CD4-positive, alpha-beta T cell (primary cell): ENCODE data around the gene CCSER2. TPM values are rescaled to one million over a fixed set of nuclear protein-coding genes. Genes with fewer than 3 reads are reported as not detected.

Experiments
- ATAC-seq: fragments of 200-7000 bp; cut with Tn5 transposase; one replicate; pipeline ENCODE4 v1.10.0; 2022; ENCODE audit warnings: mild to moderate bottlenecking; ENCODE audit not compliant: poor library complexity
- CTCF ChIA-PET: fragments of 350-600 bp; sonication (Branson Sonifier 250); formaldehyde crosslinking; loops from one replicate; lab custom pipeline; 2021; ENCODE audit warnings: antibody characterized with exemption, inconsistent platforms; lab: Charles Lee
- POLR2A ChIA-PET: fragments of 350-600 bp; sonication (Branson Sonifier 250); formaldehyde crosslinking; loops from one replicate; lab custom pipeline; 2021; ENCODE audit warnings: antibody characterized with exemption, inconsistent platforms; lab: Charles Lee
- DNase-seq, 14 experiments: peaks; one replicate each; pipeline ENCODE4 v3.0.0-alpha.2; 2013 to 2020; ENCODE audit warnings: mixed read lengths in 2 of 14
- H3K27ac ChIP-seq, 2 donors: one replicate each; pipeline versions ENCODE4 v1.5.1 to v1.7.0; 2013; ENCODE audit warnings: low read length in 2 of 2, low read depth in 1 of 2, mild to moderate bottlenecking in 1 of 2
- H3K27me3 ChIP-seq, 2 experiments: 1 replicate in 1 of 2; 2 replicates in 1 of 2; pipeline versions ENCODE4 v1.6.1 to v1.7.0; 2013; ENCODE audit warnings: low read length in 2 of 2, control low read depth in 1 of 2, mild to moderate bottlenecking in 1 of 2, moderate library complexity in 1 of 2; ENCODE audit not compliant: insufficient read depth in 2 of 2, control insufficient read depth in 1 of 2
- H3K36me3 ChIP-seq: one replicate; pipeline ENCODE4 v1.6.1; 2013; ENCODE audit warnings: low read length, control low read depth; ENCODE audit not compliant: insufficient read depth
- H3K4me1 ChIP-seq: one replicate; pipeline ENCODE4 v1.6.1; 2013; ENCODE audit warnings: low read length, control low read depth; ENCODE audit not compliant: insufficient read depth
- H3K4me3 ChIP-seq: one replicate; pipeline ENCODE4 v1.5.1; 2013; ENCODE audit warnings: mild to moderate bottlenecking, low read length, moderate library complexity
- H3K9me3 ChIP-seq, 2 experiments: 1 replicate in 1 of 2; 2 replicates in 1 of 2; pipeline versions ENCODE4 v1.6.1 to v1.7.0; 2013; ENCODE audit warnings: low read length in 2 of 2, mild to moderate bottlenecking in 2 of 2, control low read depth in 1 of 2, moderate library complexity in 1 of 2; ENCODE audit not compliant: control insufficient read depth in 1 of 2, insufficient read depth in 1 of 2
- H3K27ac Mint-ChIP-seq: one replicate; pipeline ENCODE4 v1.8.0; 2020; ENCODE audit warnings: mixed read lengths
- H3K27me3 Mint-ChIP-seq: one replicate; pipeline ENCODE4 v1.8.0; 2021; ENCODE audit warnings: mixed read lengths
- H3K36me3 Mint-ChIP-seq: one replicate; pipeline ENCODE4 v1.8.0; 2021; ENCODE audit warnings: low read depth, mixed read lengths
- H3K4me1 Mint-ChIP-seq: one replicate; pipeline ENCODE4 v1.8.0; 2021; ENCODE audit warnings: low read depth, mixed read lengths
- H3K4me3 Mint-ChIP-seq: one replicate; pipeline ENCODE4 v1.8.0; 2020; ENCODE audit warnings: mild to moderate bottlenecking, mixed read lengths
- H3K9me3 Mint-ChIP-seq: one replicate; pipeline ENCODE4 v1.8.0; 2020; ENCODE audit warnings: mixed read lengths
- intact Hi-C, 2 experiments: fragments of 100-400 bp; cut with DNase I in 1 of 2; cut with micrococcal nuclease in 1 of 2; formaldehyde crosslinking; loops; one replicate each; pipeline versions ENCODE4 v1.15.1 to v1.9.0; 2023 to 2025; cut with DNase I, micrococcal nuclease
- total RNA-seq, 174 experiments: library from RNA in 2 of 174; stranded (reverse) in 2 of 174; gene quantifications; one replicate each; pipeline ENCODE4 v1.2.3 and lab custom pipeline; 2021 to 2026
- TF ChIP-seq, protein P1 (sequence below): fragments of 200-600 bp; IDR thresholded peaks from one replicate; pipeline ENCODE4 v1.8.0; 2022; ENCODE audit warnings: antibody characterized with exemption, mild to moderate bottlenecking

CCSER2 gene
- total RNA-seq, 2 experiments from 2014 or later, result 134 to 148 TPM

DNA sequence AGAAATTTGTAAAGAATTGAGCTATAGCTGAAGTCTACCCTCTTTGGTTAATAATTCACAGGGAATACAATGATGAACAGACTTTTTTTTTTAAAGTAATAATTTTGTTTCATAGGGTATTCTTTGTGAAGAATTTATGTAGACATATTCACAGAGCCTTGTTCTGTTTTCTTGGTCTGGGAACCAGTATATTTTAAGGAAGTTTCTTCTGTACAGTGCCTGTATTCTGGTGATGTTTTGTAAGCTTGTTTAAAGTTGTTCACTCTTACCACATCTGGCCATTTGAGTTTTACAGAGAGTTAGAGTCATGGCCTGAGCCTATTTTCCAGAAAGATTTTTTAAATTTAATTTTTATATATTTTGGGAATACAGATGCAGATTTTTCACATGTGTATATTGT, 70.3 kb downstream of the CCSER2 start:
- H3K9me3 Mint-ChIP-seq, result no peaks in the 10 kb centered on the region
- Histone ChIP-seq H3K27ac (no peak overlapping the region), H3K4me3 (no peak overlapping the region), H3K4me1 (no peaks in the 10 kb centered on the region), H3K27me3 (no peaks in the 10 kb centered on the region), H3K9me3 (no peaks in the 10 kb centered on the region), H3K36me3 (peaks cover 8% of the 10 kb centered on the region)
- no peak overlapping the region for H3K27ac Mint-ChIP-seq
- intact Hi-C loops, result no loop called here
- DNase-seq (no peak), ATAC-seq (no peak)
- no peaks in the 10 kb centered on the region for H3K27me3 Mint-ChIP-seq
- TF ChIP-seq, protein P1, sequence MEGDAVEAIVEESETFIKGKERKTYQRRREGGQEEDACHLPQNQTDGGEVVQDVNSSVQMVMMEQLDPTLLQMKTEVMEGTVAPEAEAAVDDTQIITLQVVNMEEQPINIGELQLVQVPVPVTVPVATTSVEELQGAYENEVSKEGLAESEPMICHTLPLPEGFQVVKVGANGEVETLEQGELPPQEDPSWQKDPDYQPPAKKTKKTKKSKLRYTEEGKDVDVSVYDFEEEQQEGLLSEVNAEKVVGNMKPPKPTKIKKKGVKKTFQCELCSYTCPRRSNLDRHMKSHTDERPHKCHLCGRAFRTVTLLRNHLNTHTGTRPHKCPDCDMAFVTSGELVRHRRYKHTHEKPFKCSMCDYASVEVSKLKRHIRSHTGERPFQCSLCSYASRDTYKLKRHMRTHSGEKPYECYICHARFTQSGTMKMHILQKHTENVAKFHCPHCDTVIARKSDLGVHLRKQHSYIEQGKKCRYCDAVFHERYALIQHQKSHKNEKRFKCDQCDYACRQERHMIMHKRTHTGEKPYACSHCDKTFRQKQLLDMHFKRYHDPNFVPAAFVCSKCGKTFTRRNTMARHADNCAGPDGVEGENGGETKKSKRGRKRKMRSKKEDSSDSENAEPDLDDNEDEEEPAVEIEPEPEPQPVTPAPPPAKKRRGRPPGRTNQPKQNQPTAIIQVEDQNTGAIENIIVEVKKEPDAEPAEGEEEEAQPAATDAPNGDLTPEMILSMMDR, result no peak
- H3K36me3 Mint-ChIP-seq, result peaks cover 92% of the 10 kb centered on the region
- CTCF ChIA-PET, result interaction anchor here (1.3 to 1.9 kb wide), 2 partner anchors 46 to 134 kb away, joined by 4 to 5 read pairs; no protein-coding TSS in a partner anchor
- H3K4me1 Mint-ChIP-seq, result peaks cover 50% of the 10 kb centered on the region
- POLR2A ChIA-PET, result no interaction called here
- H3K4me3 Mint-ChIP-seq, result no peak overlapping the region

DNA sequence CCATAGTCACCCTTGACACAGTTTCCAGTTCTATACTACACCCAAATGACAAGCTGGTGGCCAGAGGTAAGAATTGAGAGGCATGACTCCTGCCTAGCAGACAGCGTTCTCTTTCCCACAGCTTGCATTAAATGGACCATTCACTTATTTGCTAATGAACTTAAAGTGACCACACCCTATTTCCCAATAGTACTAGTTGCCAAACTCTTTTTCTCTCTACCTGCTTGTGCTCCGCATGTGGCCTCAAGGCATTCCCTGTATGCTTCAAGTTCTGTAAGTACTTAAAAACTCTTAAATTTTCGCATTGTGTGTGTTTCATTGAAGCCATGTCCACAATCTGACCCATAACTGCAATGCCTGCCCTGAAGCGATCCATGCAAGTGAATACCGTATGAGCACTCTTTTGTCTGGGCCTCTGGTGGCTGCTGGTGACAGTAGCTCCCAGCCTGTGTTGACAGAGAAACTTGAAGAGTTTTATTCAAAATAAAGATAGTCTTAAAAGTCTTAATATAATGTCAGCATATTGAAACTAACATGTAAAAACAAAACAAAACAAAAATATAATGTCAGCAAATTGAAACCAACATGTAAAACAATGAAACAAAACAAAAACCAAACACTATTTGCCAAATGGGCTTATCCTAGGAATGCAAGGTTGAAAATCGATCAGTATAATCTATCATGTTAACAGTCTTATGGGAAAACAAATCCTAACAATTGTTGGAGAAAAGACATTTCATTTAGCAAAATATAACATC, 73.6 kb downstream of the CCSER2 start:
- Mint-ChIP-seq H3K27ac (no peak overlapping the region), H3K4me3 (no peak overlapping the region), H3K36me3 (peaks cover 99% of the 10 kb centered on the region), H3K4me1 (peaks cover 70% of the 10 kb centered on the region), H3K27me3 (no peaks in the 10 kb centered on the region), H3K9me3 (no peaks in the 10 kb centered on the region)
- Histone ChIP-seq H3K36me3 (peaks cover 4% of the 10 kb centered on the region), H3K27me3 (no peaks in the 10 kb centered on the region), H3K4me3 (no peak overlapping the region), H3K27ac (no peak overlapping the region), H3K4me1 (no peaks in the 10 kb centered on the region), H3K9me3 (no peaks in the 10 kb centered on the region)
- TF ChIP-seq, protein P1, result no peak
- intact Hi-C loops, result no loop called here
- ChIA-PET CTCF (no interaction called here), POLR2A (no interaction called here)
- no peak for DNase-seq
- no peak for ATAC-seq

DNA sequence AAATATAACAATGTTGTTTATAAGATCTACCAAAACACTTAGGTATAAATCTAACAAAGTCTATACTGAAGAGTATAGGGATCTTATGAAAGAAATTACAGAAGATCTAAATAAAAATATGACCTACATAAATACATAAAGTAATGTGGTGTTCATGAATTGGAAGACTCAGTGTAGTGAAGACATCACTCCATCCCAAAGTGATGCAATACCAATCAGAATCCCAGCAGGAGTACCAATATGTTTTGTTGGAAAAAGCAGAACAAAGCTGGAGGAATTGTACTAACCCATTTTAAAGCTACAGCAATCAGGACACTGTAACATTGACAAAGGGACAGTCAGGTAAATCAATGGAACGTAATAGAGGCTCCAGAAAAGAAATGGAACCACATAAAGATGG, 76.4 kb downstream of the CCSER2 start:
- H3K4me1 ChIP-seq, result no peaks in the 10 kb centered on the region
- no peak overlapping the region for H3K4me3 ChIP-seq
- H3K27me3 ChIP-seq, result no peaks in the 10 kb centered on the region
- TF ChIP-seq, protein P1, result no peak
- no peak for ATAC-seq
- POLR2A ChIA-PET, result no interaction called here
- no peaks in the 10 kb centered on the region for H3K9me3 ChIP-seq
- Mint-ChIP-seq H3K27me3 (no peaks in the 10 kb centered on the region), H3K9me3 (peaks cover under 1% of the 10 kb centered on the region), H3K4me1 (peaks cover 76% of the 10 kb centered on the region), H3K36me3 (peaks cover 93% of the 10 kb centered on the region), H3K27ac (no peak overlapping the region), H3K4me3 (no peak overlapping the region)
- no peaks in the 10 kb centered on the region for H3K36me3 ChIP-seq
- H3K27ac ChIP-seq, result no peak overlapping the region
- intact Hi-C loops, result no loop called here
- CTCF ChIA-PET, result interaction anchor here (1.5 to 1.8 kb wide), 3 partner anchors 11 to 137 kb away, joined by 4 read pairs; no protein-coding TSS in a partner anchor
- DNase-seq, result no peak
